Activated CD4-positive, alpha-beta T cell treated with anti-CD3 and anti-CD28 coated beads for 36 hours (primary cell): Measurements from ENCODE around the gene PDE8B. TPM values are rescaled to one million over a fixed set of nuclear protein-coding genes. Genes with fewer than 3 reads are reported as not detected.

ENCODE experiments used
- ATAC-seq: fragments of 200-7000 bp; cut with Tn5 transposase; one replicate; pipeline ENCODE4 v1.10.0; 2021; ENCODE audit warnings: mild to moderate bottlenecking, moderate library complexity
- CTCF ChIA-PET: fragments of 350-600 bp; sonication (Branson Sonifier 250); formaldehyde crosslinking; loops from one replicate; lab custom pipeline; 2021; ENCODE audit warnings: antibody characterized with exemption; lab: Charles Lee
- POLR2A ChIA-PET: fragments of 350-600 bp; sonication (Branson Sonifier 250); formaldehyde crosslinking; loops from one replicate; lab custom pipeline; 2021; ENCODE audit warnings: antibody characterized with exemption, inconsistent platforms; lab: Charles Lee
- DNase-seq: peaks from one replicate; pipeline ENCODE4 v3.0.0-alpha.2; 2020
- H3K27ac Mint-ChIP-seq: one replicate; pipeline ENCODE4 v1.8.0; 2021; ENCODE audit warnings: mixed read lengths
- H3K27me3 Mint-ChIP-seq: one replicate; pipeline ENCODE4 v1.8.0; 2021; ENCODE audit warnings: mixed read lengths
- H3K36me3 Mint-ChIP-seq: one replicate; pipeline ENCODE4 v1.8.0; 2021; ENCODE audit warnings: low read depth, mixed read lengths
- H3K4me1 Mint-ChIP-seq: one replicate; pipeline ENCODE4 v1.8.0; 2021; ENCODE audit warnings: mixed read lengths
- H3K4me3 Mint-ChIP-seq: one replicate; pipeline ENCODE4 v1.8.0; 2021; ENCODE audit warnings: mild to moderate bottlenecking, moderate library complexity, mixed read lengths
- H3K9me3 Mint-ChIP-seq: one replicate; pipeline ENCODE4 v1.8.0; 2021; ENCODE audit warnings: low read depth, mixed read lengths
- intact Hi-C, 2 experiments: fragments of 100-400 bp; cut with DNase I in 1 of 2; cut with micrococcal nuclease in 1 of 2; formaldehyde crosslinking; loops; one replicate each; pipeline versions ENCODE4 v1.14.2 to v1.15.1; 2022 to 2024; cut with DNase I, micrococcal nuclease
- total RNA-seq, 2 experiments: library from RNA; stranded (reverse); gene quantifications; one replicate each; pipeline ENCODE4 v1.2.3, GENCODE V29; 2021

PDE8B gene
- total RNA-seq, 2 experiments from 2014 or later = not detected

DNA sequence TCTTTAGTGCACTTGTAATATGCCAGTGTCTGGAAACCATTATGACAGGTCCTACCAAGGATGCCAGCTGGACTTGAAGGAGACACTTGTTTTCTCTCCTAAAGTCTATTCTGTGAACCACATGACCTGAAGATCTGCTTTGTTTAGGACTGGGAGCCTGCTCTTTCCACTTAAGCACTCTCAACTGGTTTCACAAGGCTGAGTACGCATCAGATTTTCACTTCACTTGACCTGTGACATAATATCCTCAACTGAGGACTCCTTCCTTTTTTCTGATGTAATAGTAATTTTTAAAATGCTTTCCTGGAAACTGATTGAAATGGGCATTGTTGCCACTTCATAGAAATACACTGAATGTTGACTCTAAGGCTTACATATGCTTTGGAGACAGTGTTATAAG is 52.2 kb downstream of the PDE8B start:
- H3K27ac Mint-ChIP-seq = no peak overlapping the region
- no peak overlapping the region for H3K4me3 Mint-ChIP-seq
- peaks cover 3% of the 10 kb centered on the region for H3K4me1 Mint-ChIP-seq
- intact Hi-C loops = no loop called here
- ATAC-seq (no peak), DNase-seq (no peak)
- H3K9me3 Mint-ChIP-seq = no peaks in the 10 kb centered on the region
- H3K36me3 Mint-ChIP-seq = no peaks in the 10 kb centered on the region
- CTCF ChIA-PET = no interaction called here
- POLR2A ChIA-PET = interaction anchor here (0.6 kb wide), 1 partner anchor 56 kb away, joined by 3 read pairs; no protein-coding TSS in a partner anchor
- peaks cover 4% of the 10 kb centered on the region for H3K27me3 Mint-ChIP-seq

DNA sequence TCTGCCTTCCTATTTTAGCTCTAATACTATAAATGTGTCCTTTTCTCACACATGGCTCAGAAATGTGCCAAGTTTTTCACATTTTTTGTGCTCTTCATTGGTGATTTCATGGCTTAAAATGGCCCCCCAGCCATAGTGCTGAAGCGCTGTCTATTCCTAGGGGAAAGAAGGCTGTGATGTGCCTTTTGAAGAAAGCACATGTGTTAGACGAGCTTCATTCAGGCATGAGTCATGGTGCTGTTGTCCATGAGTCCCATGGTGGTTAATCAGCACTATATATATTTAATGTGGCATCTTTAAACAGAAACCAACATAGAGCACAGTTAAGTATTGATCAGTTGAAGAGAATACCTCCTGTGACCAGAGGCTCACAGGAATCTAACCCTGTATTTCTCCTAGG is 55.8 kb downstream of the PDE8B start:
- no peaks in the 10 kb centered on the region for H3K9me3 Mint-ChIP-seq
- intact Hi-C loops = no loop called here
- CTCF ChIA-PET = no interaction called here
- H3K36me3 Mint-ChIP-seq = no peaks in the 10 kb centered on the region
- H3K27me3 Mint-ChIP-seq = peaks cover 6% of the 10 kb centered on the region
- DNase-seq = no peak
- no peaks in the 10 kb centered on the region for H3K4me1 Mint-ChIP-seq
- ATAC-seq = no peak
- no peak overlapping the region for H3K4me3 Mint-ChIP-seq
- POLR2A ChIA-PET = interaction anchor here (0.7 kb wide), 1 partner anchor 442 kb away, joined by 3 read pairs; no protein-coding TSS in a partner anchor
- H3K27ac Mint-ChIP-seq = no peak overlapping the region

DNA sequence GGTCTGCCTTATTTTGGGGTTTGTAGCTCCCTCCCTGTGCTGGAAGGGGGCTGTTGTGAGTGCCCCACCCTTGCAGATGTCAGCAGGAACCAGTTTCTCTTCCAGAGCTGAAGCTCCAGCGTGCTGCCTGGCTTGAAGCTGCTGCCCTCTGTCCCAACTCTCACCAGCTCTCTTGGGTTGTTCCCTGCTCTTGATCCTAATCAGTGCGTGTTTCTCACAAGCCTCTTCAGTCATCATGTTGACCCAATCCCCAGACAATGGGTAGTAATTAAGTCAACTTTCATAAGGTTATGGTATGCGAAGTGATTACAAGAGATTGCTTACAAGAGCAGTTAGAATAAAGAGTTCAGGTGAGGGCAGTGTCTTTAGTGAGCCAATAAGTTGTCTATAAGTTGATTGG is 57.0 kb downstream of the PDE8B start:
- ATAC-seq (no peak), DNase-seq (no peak)
- no peaks in the 10 kb centered on the region for H3K36me3 Mint-ChIP-seq
- H3K4me3 Mint-ChIP-seq = no peak overlapping the region
- peaks cover 9% of the 10 kb centered on the region for H3K27me3 Mint-ChIP-seq
- H3K4me1 Mint-ChIP-seq = no peaks in the 10 kb centered on the region
- CTCF ChIA-PET = no interaction called here
- intact Hi-C loops = no loop called here
- no peaks in the 10 kb centered on the region for H3K9me3 Mint-ChIP-seq
- POLR2A ChIA-PET = no interaction called here
- H3K27ac Mint-ChIP-seq = no peak overlapping the region

DNA sequence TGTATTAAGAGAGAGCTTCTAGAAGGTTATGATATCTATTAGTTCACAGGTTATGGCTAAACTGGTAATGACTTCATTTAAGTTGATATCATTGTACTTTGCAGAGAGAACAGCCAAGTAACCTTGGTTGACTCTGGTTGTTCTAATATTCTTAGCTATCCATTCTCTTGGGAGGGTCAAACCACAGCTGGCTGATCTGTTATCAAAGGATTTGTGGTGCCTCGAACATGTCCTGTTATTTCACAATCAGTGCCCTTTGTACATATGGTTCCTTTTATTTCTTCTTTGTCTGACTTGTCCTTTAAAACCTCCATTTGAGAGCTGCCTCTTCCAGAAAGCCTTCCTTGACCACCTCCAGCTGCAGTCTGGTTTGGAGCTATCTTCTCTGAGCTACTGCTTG is 61.7 kb downstream of the PDE8B start:
- intact Hi-C loops = no loop called here
- no peaks in the 10 kb centered on the region for H3K36me3 Mint-ChIP-seq
- no peaks in the 10 kb centered on the region for H3K9me3 Mint-ChIP-seq
- peaks cover under 1% of the 10 kb centered on the region for H3K4me1 Mint-ChIP-seq
- H3K27me3 Mint-ChIP-seq = peaks cover 11% of the 10 kb centered on the region
- ATAC-seq = no peak
- no peak overlapping the region for H3K27ac Mint-ChIP-seq
- POLR2A ChIA-PET = no interaction called here
- CTCF ChIA-PET = no interaction called here
- H3K4me3 Mint-ChIP-seq = no peak overlapping the region
- no peak for DNase-seq

DNA sequence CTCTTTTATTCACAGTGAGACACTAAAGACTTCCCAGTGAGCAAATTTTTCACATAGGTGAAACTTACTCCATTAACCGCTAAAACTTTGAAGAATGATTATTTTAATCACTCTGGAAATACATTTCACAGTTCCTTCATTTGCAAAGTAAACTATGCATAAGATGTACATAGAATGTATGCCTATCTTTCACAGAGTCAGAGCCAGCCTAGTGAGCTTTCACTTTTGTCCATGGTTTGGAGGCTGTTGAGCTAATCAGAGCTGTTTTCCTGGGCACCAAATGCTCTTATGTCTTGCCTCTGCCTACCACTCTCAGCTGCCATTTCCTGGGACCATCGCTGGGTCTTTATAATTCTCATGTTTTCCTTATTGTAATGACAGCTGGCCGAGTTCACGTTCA is 67.3 kb downstream of the PDE8B start:
- Mint-ChIP-seq H3K36me3 (no peaks in the 10 kb centered on the region), H3K4me1 (peaks cover 11% of the 10 kb centered on the region), H3K27me3 (peaks cover 2% of the 10 kb centered on the region), H3K9me3 (no peaks in the 10 kb centered on the region), H3K4me3 (no peak overlapping the region), H3K27ac (no peak overlapping the region)
- ChIA-PET POLR2A (no interaction called here), CTCF (no interaction called here)
- intact Hi-C loops = no loop called here
- ATAC-seq (no peak), DNase-seq (no peak)

DNA sequence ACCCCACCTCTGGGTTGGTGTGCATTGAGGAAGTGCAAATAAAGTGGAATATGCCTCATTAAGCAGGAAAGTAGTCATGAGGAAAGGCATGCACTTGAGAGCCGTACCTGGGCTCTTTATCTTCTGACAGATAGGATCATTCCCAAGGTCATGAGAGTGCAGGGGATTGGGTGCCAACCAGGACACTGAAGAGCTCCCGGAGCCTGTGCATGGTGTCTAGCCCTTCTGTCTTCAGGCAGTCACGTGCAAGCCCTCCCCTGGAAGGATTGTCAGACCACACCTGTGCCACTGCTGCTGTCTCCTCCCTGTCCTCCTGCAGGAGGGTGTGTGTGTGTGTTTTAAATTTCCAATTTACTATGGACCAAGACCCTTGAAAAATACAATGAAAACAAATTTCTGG is 69.6 kb downstream of the PDE8B start:
- Mint-ChIP-seq H3K27me3 (no peaks in the 10 kb centered on the region), H3K4me3 (no peak overlapping the region), H3K4me1 (peaks cover 11% of the 10 kb centered on the region), H3K36me3 (no peaks in the 10 kb centered on the region), H3K27ac (no peak overlapping the region), H3K9me3 (no peaks in the 10 kb centered on the region)
- ChIA-PET CTCF (interaction anchor here (1.0 kb wide), 1 partner anchor 135 kb away, joined by 4 read pairs; no protein-coding TSS in a partner anchor), POLR2A (no interaction called here)
- intact Hi-C loops = no loop called here
- no peak for DNase-seq
- no peak for ATAC-seq

DNA sequence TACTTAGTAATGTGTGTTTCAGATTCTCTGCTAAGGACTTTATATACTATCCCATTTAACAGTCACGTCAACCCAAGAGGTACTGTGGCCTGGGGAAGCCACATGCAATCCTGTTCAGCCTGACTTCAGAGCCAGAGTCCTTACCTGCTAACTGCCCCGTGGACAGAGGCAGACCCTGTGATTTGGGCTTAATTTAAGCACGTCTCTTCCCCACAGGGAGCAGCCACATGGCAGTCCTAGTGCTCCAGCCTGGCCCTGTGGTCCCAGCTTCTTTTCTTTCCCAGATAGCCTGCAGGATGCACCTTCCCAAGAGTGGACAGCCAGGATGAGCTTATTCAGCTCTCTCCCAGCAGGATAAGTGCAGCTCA is 71.5 kb downstream of the PDE8B start:
- ATAC-seq = no peak
- Mint-ChIP-seq H3K27me3 (peaks cover 2% of the 10 kb centered on the region), H3K4me3 (no peak overlapping the region), H3K4me1 (peaks cover 11% of the 10 kb centered on the region), H3K36me3 (no peaks in the 10 kb centered on the region), H3K27ac (no peak overlapping the region), H3K9me3 (no peaks in the 10 kb centered on the region)
- intact Hi-C loops = no loop called here
- no peak for DNase-seq
- POLR2A ChIA-PET = no interaction called here
- CTCF ChIA-PET = no interaction called here

DNA sequence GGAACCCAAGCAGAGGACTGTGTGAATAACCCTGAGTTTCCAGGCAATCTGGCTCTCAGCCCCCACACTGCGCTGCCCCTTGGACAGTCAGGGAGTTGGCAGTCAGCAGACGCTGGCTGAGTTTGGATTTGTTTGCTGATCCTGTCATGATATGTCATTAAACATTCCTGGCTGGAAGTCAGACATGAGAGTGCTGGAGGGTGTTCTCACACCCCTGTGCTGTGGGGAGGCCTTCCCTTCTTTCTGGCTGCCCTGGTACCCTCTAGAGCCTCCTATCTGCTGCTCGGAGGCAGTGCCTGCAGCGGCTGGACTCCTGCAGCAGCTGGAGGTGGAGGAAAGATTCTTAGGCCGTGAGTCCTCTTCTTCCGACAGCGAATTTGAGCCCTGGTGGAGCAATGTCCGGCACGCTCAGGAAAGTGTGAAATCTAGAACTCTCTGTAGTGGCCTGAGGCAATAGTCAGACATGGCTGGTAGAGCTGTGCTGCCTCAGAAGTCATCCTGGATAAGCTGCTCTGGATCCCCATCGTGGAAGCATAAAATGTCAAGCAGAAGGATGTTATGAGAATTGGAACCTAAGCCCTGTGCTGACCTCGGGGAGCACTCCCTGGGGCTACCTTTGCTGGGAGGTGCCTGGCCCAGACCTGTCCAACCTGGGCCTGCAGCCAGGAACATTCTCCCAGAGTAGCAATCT is 72.0 kb downstream of the PDE8B start:
- ChIA-PET POLR2A (no interaction called here), CTCF (no interaction called here)
- H3K27ac Mint-ChIP-seq = no peak overlapping the region
- intact Hi-C loops = no loop called here
- H3K4me3 Mint-ChIP-seq = no peak overlapping the region
- no peaks in the 10 kb centered on the region for H3K9me3 Mint-ChIP-seq
- H3K4me1 Mint-ChIP-seq = peaks cover 7% of the 10 kb centered on the region
- ATAC-seq = no peak
- H3K27me3 Mint-ChIP-seq = peaks cover 2% of the 10 kb centered on the region
- DNase-seq = no peak
- H3K36me3 Mint-ChIP-seq = no peaks in the 10 kb centered on the region

DNA sequence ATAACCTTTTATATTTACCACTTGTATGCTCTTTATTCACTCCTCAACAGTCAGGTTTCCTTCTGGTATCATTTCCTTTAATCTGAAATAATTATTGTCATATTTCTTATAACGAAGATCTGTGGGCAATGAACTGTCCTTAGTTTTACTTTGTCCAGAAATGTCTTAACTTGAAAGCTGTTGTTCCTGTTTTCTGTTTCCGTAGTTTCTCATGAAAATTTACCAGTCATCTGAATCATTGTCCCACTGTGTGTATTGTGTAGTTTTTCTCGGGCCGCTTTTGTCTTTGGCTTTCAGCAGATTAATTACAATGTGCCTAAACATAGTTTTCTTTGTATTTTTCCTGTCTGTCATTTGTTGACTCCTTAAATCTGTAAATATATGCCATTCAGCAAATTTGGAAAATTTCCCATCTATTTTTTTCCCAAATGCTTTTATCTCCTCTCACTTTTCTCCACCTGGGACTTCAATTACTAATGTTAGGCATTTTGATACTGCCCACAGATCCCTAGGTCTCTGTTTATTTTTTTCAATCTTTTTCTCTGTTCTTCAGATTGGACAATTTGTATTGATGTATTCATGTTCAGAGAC is 74.9 kb downstream of the PDE8B start:
- POLR2A ChIA-PET = no interaction called here
- no peak for ATAC-seq
- no peak for DNase-seq
- Mint-ChIP-seq H3K36me3 (no peaks in the 10 kb centered on the region), H3K4me3 (no peak overlapping the region), H3K27ac (no peak overlapping the region), H3K4me1 (no peaks in the 10 kb centered on the region), H3K27me3 (peaks cover 4% of the 10 kb centered on the region), H3K9me3 (no peaks in the 10 kb centered on the region)
- CTCF ChIA-PET = no interaction called here
- intact Hi-C loops = no loop called here

DNA sequence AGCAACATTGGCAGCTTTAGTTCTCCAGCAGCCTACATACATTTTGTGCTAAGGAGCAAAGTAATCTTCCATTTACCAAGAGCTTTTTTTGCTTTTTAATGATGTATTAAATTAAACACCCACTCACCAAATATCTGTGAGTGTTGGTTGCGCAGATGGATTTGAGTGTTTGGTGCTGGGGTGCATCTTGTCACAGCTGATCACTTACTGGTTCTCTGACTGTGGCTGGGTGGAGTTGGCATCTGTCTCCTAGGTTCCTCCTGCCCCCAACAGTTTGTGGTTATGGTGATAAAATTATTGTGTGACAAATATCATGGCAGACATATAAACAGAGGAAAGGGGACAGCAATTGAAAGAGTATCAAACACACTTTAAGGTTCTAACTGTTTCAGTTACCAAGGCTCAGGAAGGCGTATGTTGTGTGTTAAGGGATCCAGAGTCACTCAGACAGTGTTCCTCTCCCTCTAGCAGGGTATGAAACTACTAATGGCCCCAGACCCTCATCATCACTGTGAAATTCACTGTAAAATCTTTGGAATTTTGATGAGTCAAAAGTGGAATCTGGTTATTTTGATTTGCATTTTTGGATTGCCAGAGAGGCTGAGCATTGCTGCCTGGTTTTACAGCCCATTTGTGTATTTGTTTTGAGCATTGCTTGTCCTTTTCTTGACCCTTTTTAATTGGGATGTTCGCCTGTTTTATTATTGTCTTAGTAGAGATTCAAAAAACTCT is 81.7 kb downstream of the PDE8B start:
- Mint-ChIP-seq H3K9me3 (no peaks in the 10 kb centered on the region), H3K36me3 (no peaks in the 10 kb centered on the region), H3K4me1 (no peaks in the 10 kb centered on the region), H3K27ac (no peak overlapping the region), H3K4me3 (no peak overlapping the region), H3K27me3 (peaks cover 14% of the 10 kb centered on the region)
- ATAC-seq (no peak), DNase-seq (no peak)
- intact Hi-C loops = no loop called here
- POLR2A ChIA-PET = no interaction called here
- CTCF ChIA-PET = interaction anchor here (0.6 kb wide), 3 partner anchors 36 to 162 kb away, joined by 3 read pairs; no protein-coding TSS in a partner anchor

DNA sequence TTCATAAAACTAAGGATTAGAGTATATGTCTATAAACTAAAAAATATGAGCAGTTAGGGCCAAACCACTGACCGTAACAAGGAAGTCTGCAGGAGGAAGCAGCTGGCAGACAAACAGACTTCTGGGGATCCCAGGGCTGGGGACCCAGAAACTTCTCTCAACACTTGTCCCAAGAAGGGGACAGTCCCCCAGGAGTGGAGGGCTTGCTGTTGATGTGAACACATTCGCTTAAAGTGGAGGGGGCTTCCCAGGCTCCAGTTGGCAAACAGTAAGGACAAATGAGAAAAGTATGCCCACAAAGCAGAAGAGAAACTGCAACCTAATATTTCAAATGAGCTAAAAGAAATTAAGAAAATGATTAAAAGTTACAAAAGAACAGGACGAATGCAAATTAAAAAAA is 83.7 kb downstream of the PDE8B start:
- ChIA-PET CTCF (interaction anchor here (1.3 kb wide), 1 partner anchor 199 kb away, joined by 4 read pairs; the partner anchor contains the start of gene WDR41), POLR2A (no interaction called here)
- Mint-ChIP-seq H3K4me1 (no peaks in the 10 kb centered on the region), H3K27me3 (peaks cover 16% of the 10 kb centered on the region), H3K4me3 (no peak overlapping the region), H3K27ac (no peak overlapping the region), H3K36me3 (no peaks in the 10 kb centered on the region), H3K9me3 (no peaks in the 10 kb centered on the region)
- intact Hi-C loops = no loop called here
- DNase-seq (no peak), ATAC-seq (no peak)
